ENCODE results near the gene CORO7.

DNA sequence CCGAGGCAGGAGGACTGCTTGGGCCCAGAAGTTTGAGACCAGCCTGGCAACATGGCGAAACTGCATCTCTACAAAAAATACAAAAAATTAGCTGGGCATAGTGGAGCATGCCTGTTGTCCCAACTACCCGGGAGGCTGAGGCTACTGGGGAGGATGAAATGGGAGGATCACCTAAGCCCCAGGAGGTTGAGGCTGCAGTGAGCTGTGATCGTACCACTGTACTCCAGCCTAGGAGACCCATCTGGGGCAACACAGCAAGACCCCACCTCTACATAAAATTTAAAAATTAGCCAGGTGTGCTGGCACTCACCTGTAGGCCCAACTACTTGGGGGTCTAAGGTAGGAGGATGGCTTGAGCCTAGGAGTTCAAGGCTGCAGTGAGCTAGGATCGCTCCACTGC lies 67.1 kb downstream of the CORO7 start:
- TF ChIP-seq, protein P1, sequence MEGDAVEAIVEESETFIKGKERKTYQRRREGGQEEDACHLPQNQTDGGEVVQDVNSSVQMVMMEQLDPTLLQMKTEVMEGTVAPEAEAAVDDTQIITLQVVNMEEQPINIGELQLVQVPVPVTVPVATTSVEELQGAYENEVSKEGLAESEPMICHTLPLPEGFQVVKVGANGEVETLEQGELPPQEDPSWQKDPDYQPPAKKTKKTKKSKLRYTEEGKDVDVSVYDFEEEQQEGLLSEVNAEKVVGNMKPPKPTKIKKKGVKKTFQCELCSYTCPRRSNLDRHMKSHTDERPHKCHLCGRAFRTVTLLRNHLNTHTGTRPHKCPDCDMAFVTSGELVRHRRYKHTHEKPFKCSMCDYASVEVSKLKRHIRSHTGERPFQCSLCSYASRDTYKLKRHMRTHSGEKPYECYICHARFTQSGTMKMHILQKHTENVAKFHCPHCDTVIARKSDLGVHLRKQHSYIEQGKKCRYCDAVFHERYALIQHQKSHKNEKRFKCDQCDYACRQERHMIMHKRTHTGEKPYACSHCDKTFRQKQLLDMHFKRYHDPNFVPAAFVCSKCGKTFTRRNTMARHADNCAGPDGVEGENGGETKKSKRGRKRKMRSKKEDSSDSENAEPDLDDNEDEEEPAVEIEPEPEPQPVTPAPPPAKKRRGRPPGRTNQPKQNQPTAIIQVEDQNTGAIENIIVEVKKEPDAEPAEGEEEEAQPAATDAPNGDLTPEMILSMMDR (IDR thresholded peaks at IDR 0.05; ENCODE audit: low read length) = no peak
- no peak for TF ChIP-seq EZH2 (IDR thresholded peaks at IDR 0.05; ENCODE audit: borderline replicate concordance, low read length)
